Activated T-cell treated with anti-CD3 and anti-CD28 coated beads, Interleukin-2, amount 50 U/mL, for 4 hours (primary cell): ENCODE data around the gene HYCC2. TPM values are rescaled to one million over a fixed set of nuclear protein-coding genes. Genes with fewer than 3 reads are reported as not detected.
"Not testable (repeated sequence)": the region's sequence is repeated elsewhere in the genome, so short reads cannot be mapped to it uniquely, and the experiment has no call there.

Experiments used
- ATAC-seq, 2 donors: fragments of 200-7000 bp; cut with Tn5 transposase; one replicate each; pipeline ENCODE4 v1.10.0; 2021
- DNase-seq: peaks from one replicate; pipeline ENCODE4 v3.0.0-alpha.2; 2020
- H3K27me3 Mint-ChIP-seq: one replicate; pipeline ENCODE4 v1.8.0; 2021; ENCODE audit warnings: low read depth, mixed read lengths
- H3K36me3 Mint-ChIP-seq: one replicate; pipeline ENCODE4 v1.8.0; 2022; ENCODE audit warnings: mixed read lengths; ENCODE audit not compliant: insufficient read depth
- H3K4me1 Mint-ChIP-seq: one replicate; pipeline ENCODE4 v1.8.0; 2021; ENCODE audit warnings: low read depth, mixed read lengths
- H3K4me3 Mint-ChIP-seq: one replicate; pipeline ENCODE4 v1.8.0; 2021; ENCODE audit warnings: mild to moderate bottlenecking, moderate library complexity, mixed read lengths
- H3K9me3 Mint-ChIP-seq: one replicate; pipeline ENCODE4 v1.8.0; 2021; ENCODE audit warnings: mixed read lengths
- total RNA-seq, 3 donors: library from RNA; stranded (reverse); gene quantifications; one replicate each; pipeline ENCODE4 v1.2.1, GENCODE V29; 2021

Gene HYCC2
- total RNA-seq, 3 donors from 2014 or later: 27.2 to 33.3 (median 27.7) TPM

- H3K36me3 Mint-ChIP-seq: peaks cover 12% of the 10 kb centered on the region
- DNase-seq (no peak), ATAC-seq (no peak)
- no peaks in the 10 kb centered on the region for H3K9me3 Mint-ChIP-seq
- H3K4me1 Mint-ChIP-seq: peaks cover 21% of the 10 kb centered on the region
- H3K27me3 Mint-ChIP-seq: no peaks in the 10 kb centered on the region
- no peak overlapping the region for H3K4me3 Mint-ChIP-seq
Measured at GRCh38 chr2:201057087-201057521, 14.4 kb downstream of the HYCC2 start.

- peaks cover 7% of the 10 kb centered on the region for H3K9me3 Mint-ChIP-seq
- no peak overlapping the region for H3K4me3 Mint-ChIP-seq
- DNase-seq: no peak
- no peak for ATAC-seq
- no peaks in the 10 kb centered on the region for H3K27me3 Mint-ChIP-seq
- peaks cover 15% of the 10 kb centered on the region for H3K4me1 Mint-ChIP-seq
- H3K36me3 Mint-ChIP-seq: peaks cover 27% of the 10 kb centered on the region
Measured at GRCh38 chr2:201049455-201049854, 22.0 kb downstream of the HYCC2 start.

- Mint-ChIP-seq H3K36me3 (peaks cover 23% of the 10 kb centered on the region), H3K9me3 (peaks cover 7% of the 10 kb centered on the region), H3K27me3 (no peaks in the 10 kb centered on the region), H3K4me3 (no peak overlapping the region), H3K4me1 (peaks cover 13% of the 10 kb centered on the region)
- DNase-seq (no peak), ATAC-seq (no peak)
Measured at GRCh38 chr2:201046881-201047280, 24.6 kb downstream of the HYCC2 start.

- ATAC-seq, H3K27me3 Mint-ChIP-seq, DNase-seq, H3K4me3 Mint-ChIP-seq: not testable (repeated sequence)
- H3K9me3 Mint-ChIP-seq: peaks cover 12% of the 10 kb centered on the region
- peaks cover 12% of the 10 kb centered on the region for H3K4me1 Mint-ChIP-seq
- peaks cover 31% of the 10 kb centered on the region for H3K36me3 Mint-ChIP-seq
Measured at GRCh38 chr2:201043050-201043449, 28.4 kb downstream of the HYCC2 start.

GRCh38 chr2:201042451-201042850 is 29.0 kb downstream of the HYCC2 start:
- Mint-ChIP-seq H3K4me1 (peaks cover 12% of the 10 kb centered on the region), H3K9me3 (peaks cover 12% of the 10 kb centered on the region), H3K36me3 (peaks cover 26% of the 10 kb centered on the region)
- not testable (repeated sequence) for ATAC-seq, H3K27me3 Mint-ChIP-seq, H3K4me3 Mint-ChIP-seq, DNase-seq

GRCh38 chr2:201040867-201041628 is 30.4 kb downstream of the HYCC2 start:
- ATAC-seq (no peak), DNase-seq (no peak)
- H3K36me3 Mint-ChIP-seq: peaks cover 24% of the 10 kb centered on the region
- H3K27me3 Mint-ChIP-seq: no peaks in the 10 kb centered on the region
- peaks cover 5% of the 10 kb centered on the region for H3K4me1 Mint-ChIP-seq
- H3K4me3 Mint-ChIP-seq: no peak overlapping the region
- peaks cover 7% of the 10 kb centered on the region for H3K9me3 Mint-ChIP-seq

GRCh38 chr2:201038855-201039254 is 32.6 kb downstream of the HYCC2 start:
- Mint-ChIP-seq H3K4me3 (no peak overlapping the region), H3K4me1 (peaks cover 4% of the 10 kb centered on the region), H3K36me3 (peaks cover 26% of the 10 kb centered on the region), H3K27me3 (no peaks in the 10 kb centered on the region), H3K9me3 (peaks cover 7% of the 10 kb centered on the region)
- no peak for DNase-seq
- no peak for ATAC-seq

- not testable (repeated sequence) for H3K4me3 Mint-ChIP-seq, H3K4me1 Mint-ChIP-seq, DNase-seq, H3K27me3 Mint-ChIP-seq, H3K9me3 Mint-ChIP-seq, ATAC-seq
- peaks cover 27% of the 10 kb centered on the region for H3K36me3 Mint-ChIP-seq
Measured at GRCh38 chr2:201038361-201038760, 33.1 kb downstream of the HYCC2 start.

- not testable (repeated sequence) for H3K9me3 Mint-ChIP-seq, DNase-seq, H3K4me1 Mint-ChIP-seq, H3K4me3 Mint-ChIP-seq, H3K27me3 Mint-ChIP-seq, ATAC-seq
- peaks cover 22% of the 10 kb centered on the region for H3K36me3 Mint-ChIP-seq
Measured at GRCh38 chr2:201034355-201034754, 37.1 kb downstream of the HYCC2 start.

GRCh38 chr2:201024518-201024917 is 47.0 kb downstream of the HYCC2 start:
- no peaks in the 10 kb centered on the region for H3K9me3 Mint-ChIP-seq
- H3K36me3 Mint-ChIP-seq: peaks cover 32% of the 10 kb centered on the region
- ATAC-seq: no peak
- H3K4me1 Mint-ChIP-seq: peaks cover 41% of the 10 kb centered on the region
- DNase-seq: no peak
- H3K27me3 Mint-ChIP-seq: no peaks in the 10 kb centered on the region
- no peak overlapping the region for H3K4me3 Mint-ChIP-seq

- H3K36me3 Mint-ChIP-seq: peaks cover 32% of the 10 kb centered on the region
- no peaks in the 10 kb centered on the region for H3K9me3 Mint-ChIP-seq
- DNase-seq (no peak), ATAC-seq (no peak)
- no peaks in the 10 kb centered on the region for H3K27me3 Mint-ChIP-seq
- no peak overlapping the region for H3K4me3 Mint-ChIP-seq
- peaks cover 24% of the 10 kb centered on the region for H3K4me1 Mint-ChIP-seq
Measured at GRCh38 chr2:201021914-201022313, 49.6 kb downstream of the HYCC2 start.

Other genes starting within 250 kb of the HYCC2 start
- 100 to 1,000 TPM in 2 of 3 donors, 10 to 100 TPM in 1; 90.1 to 113 (median 108) TPM for gene CLK1, start 207.0 kb downstream of the HYCC2 start, total RNA-seq
- 10 to 100 TPM; 24.1 to 49.3 (median 30.2) TPM for gene PPIL3, start 182.6 kb downstream of the HYCC2 start, total RNA-seq
- 10 to 100 TPM; 18.1 to 25.2 (median 23.6) TPM for gene NIF3L1, start 182.3 kb downstream of the HYCC2 start, total RNA-seq
- gene ORC2, start 108.0 kb downstream of the HYCC2 start, total RNA-seq: 10 to 100 TPM; 42.7 to 52.4 (median 45.9) TPM
- gene NDUFB3, start 330 bp upstream of the HYCC2 start, total RNA-seq: 100 to 1,000 TPM; 113 to 124 (median 121) TPM
- 100 to 1,000 TPM; 279 to 340 (median 291) TPM for gene CFLAR, start 44.5 kb upstream of the HYCC2 start, total RNA-seq
- gene CASP10, start 111.5 kb upstream of the HYCC2 start, total RNA-seq: 1 to 10 TPM; 3.4 to 4.8 (median 4.4) TPM
- 10 to 100 TPM; 31.6 to 45.8 (median 36.9) TPM for gene CASP8, start 188.9 kb upstream of the HYCC2 start, total RNA-seq